Measurements from ENCODE around the gene GALNT10. TPM values are rescaled to one million over a fixed set of nuclear protein-coding genes. Genes with fewer than 3 reads are reported as not detected.

GALNT10 gene
- total RNA-seq, 2 donors from 2014 or later = 30.2 to 43.4 TPM

DNA sequence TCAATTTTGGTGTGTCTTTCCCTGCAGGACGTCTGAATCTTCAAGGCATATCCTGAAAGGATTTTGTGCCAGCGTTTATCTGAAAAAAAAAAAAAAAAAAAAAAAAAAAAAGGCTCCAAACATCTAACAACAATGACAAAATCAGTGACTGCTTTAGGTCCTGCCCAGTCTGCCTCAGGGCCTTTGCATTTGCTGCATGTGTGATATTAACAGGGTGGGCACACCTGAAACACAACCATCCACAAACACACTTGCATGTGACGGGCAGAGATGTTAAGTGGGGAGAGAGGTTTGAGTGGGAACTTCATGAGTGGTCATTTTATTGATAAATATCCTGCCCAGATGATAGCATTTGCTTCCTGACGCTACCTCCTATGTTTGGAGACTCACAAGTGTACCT is 172.9 kb downstream of the GALNT10 start:
- Histone ChIP-seq H3K4me3 (ENCODE audit: low read length) (no peak overlapping the region), H3K27ac (ENCODE audit: low read depth, low read length) (no peak overlapping the region), H3K9me3 (ENCODE audit: control insufficient read depth, low read length) (no peaks in the 10 kb centered on the region), H3K9ac (ENCODE audit: extremely low read depth, low read length, poor library complexity, severe bottlenecking) (no peak overlapping the region), H3K4me1 (ENCODE audit: control insufficient read depth, insufficient read depth, low read length) (peaks cover 26% of the 10 kb centered on the region), H3K27me3 (ENCODE audit: control insufficient read depth, insufficient read depth, low read length, poor library complexity, severe bottlenecking) (no peaks in the 10 kb centered on the region), H3K36me3 (ENCODE audit: control insufficient read depth, insufficient read depth, low read length) (peaks cover 15% of the 10 kb centered on the region)
- Mint-ChIP-seq H3K4me3 (no peak overlapping the region), H3K36me3 (ENCODE audit: low read depth) (no peaks in the 10 kb centered on the region), H3K27me3 (ENCODE audit: insufficient read depth) (no peaks in the 10 kb centered on the region), H3K4me1 (peaks cover 39% of the 10 kb centered on the region), H3K27ac (no peak overlapping the region), H3K9me3 (no peaks in the 10 kb centered on the region)
- DNase-seq = no peak
- 99% methylated on average over 3 of the region's 4 CpGs; no CpG with 5 or more reads in 1 of the 2 experiments for whole genome bisulfite sequencing, 2 experiments (ENCODE audit: insufficient coverage in 1 of 2, insufficient read length in 1 of 2)
- TF ChIP-seq, protein P1, sequence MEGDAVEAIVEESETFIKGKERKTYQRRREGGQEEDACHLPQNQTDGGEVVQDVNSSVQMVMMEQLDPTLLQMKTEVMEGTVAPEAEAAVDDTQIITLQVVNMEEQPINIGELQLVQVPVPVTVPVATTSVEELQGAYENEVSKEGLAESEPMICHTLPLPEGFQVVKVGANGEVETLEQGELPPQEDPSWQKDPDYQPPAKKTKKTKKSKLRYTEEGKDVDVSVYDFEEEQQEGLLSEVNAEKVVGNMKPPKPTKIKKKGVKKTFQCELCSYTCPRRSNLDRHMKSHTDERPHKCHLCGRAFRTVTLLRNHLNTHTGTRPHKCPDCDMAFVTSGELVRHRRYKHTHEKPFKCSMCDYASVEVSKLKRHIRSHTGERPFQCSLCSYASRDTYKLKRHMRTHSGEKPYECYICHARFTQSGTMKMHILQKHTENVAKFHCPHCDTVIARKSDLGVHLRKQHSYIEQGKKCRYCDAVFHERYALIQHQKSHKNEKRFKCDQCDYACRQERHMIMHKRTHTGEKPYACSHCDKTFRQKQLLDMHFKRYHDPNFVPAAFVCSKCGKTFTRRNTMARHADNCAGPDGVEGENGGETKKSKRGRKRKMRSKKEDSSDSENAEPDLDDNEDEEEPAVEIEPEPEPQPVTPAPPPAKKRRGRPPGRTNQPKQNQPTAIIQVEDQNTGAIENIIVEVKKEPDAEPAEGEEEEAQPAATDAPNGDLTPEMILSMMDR (conservative IDR thresholded peaks at IDR 0.05) = no peak

DNA sequence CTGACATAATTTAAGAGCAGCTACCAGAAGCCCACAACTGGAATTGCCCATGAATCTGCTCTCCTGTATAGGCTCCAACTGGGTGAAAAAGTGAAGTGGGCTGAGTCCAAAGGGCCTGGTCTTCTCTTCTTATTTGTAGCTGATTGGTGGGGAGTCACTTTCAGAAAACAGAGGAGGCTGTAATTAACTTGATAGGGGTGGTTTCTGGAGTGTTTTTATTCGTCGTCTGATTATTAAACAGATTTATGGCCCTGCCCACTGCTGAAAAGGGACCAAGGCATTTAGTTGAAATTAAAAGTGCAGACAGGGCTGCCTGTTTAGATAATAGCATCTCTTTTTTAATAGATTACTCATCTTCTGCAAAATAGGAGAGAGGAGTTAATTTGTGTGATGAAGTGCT is 174.2 kb downstream of the GALNT10 start:
- H3K4me1 Mint-ChIP-seq = peaks cover 36% of the 10 kb centered on the region
- Histone ChIP-seq H3K27ac (ENCODE audit: low read depth, low read length) (no peak overlapping the region), H3K9ac (ENCODE audit: extremely low read depth, low read length, poor library complexity, severe bottlenecking) (no peak overlapping the region), H3K36me3 (ENCODE audit: control insufficient read depth, insufficient read depth, low read length) (peaks cover 15% of the 10 kb centered on the region), H3K9me3 (ENCODE audit: control insufficient read depth, low read length) (no peaks in the 10 kb centered on the region), H3K27me3 (ENCODE audit: control insufficient read depth, insufficient read depth, low read length, poor library complexity, severe bottlenecking) (no peaks in the 10 kb centered on the region), H3K4me3 (ENCODE audit: low read length) (no peak overlapping the region), H3K4me1 (ENCODE audit: control insufficient read depth, insufficient read depth, low read length) (peaks cover 24% of the 10 kb centered on the region)
- no peak overlapping the region for H3K27ac Mint-ChIP-seq
- no peaks in the 10 kb centered on the region for H3K9me3 Mint-ChIP-seq
- no peak overlapping the region for H3K4me3 Mint-ChIP-seq
- no peak for DNase-seq
- TF ChIP-seq, protein P1 (conservative IDR thresholded peaks at IDR 0.05) = no peak
- no peaks in the 10 kb centered on the region for H3K27me3 Mint-ChIP-seq (ENCODE audit: insufficient read depth)
- 96 to 100% methylated on average over 2 of the region's 2 CpGs for WGBS, 2 experiments (ENCODE audit: insufficient coverage in 1 of 2, insufficient read length in 1 of 2)
- H3K36me3 Mint-ChIP-seq (ENCODE audit: low read depth) = no peaks in the 10 kb centered on the region

DNA sequence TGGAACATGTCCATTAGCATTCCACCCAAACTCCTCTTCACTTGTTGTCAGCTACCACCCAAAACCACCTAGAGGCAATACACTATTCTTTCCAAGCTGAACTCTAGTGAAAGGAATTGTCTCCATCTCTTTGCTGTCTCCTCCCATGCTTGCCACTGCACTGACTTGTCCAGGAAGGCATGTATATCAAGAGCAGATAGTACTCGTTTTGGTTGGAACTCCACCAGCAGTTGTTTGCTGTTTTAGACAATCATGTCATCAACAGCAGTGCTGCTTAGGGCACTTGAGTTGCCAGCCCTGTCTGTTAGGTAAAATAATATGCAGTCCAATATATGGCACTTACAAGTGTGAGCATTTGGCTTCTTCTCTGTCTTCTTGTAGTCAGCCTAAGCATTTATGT is 175.3 kb downstream of the GALNT10 start:
- Histone ChIP-seq H3K36me3 (ENCODE audit: control insufficient read depth, insufficient read depth, low read length) (peaks cover 15% of the 10 kb centered on the region), H3K27me3 (ENCODE audit: control insufficient read depth, insufficient read depth, low read length, poor library complexity, severe bottlenecking) (no peaks in the 10 kb centered on the region), H3K4me3 (ENCODE audit: low read length) (no peak overlapping the region), H3K4me1 (ENCODE audit: control insufficient read depth, insufficient read depth, low read length) (peaks cover 27% of the 10 kb centered on the region), H3K9me3 (ENCODE audit: control insufficient read depth, low read length) (no peaks in the 10 kb centered on the region), H3K9ac (ENCODE audit: extremely low read depth, low read length, poor library complexity, severe bottlenecking) (no peak overlapping the region), H3K27ac (ENCODE audit: low read depth, low read length) (no peak overlapping the region)
- H3K4me3 Mint-ChIP-seq = no peak overlapping the region
- H3K9me3 Mint-ChIP-seq = no peaks in the 10 kb centered on the region
- H3K27ac Mint-ChIP-seq = no peak overlapping the region
- H3K36me3 Mint-ChIP-seq (ENCODE audit: low read depth) = no peaks in the 10 kb centered on the region
- TF ChIP-seq, protein P1 (conservative IDR thresholded peaks at IDR 0.05) = no peak
- H3K27me3 Mint-ChIP-seq (ENCODE audit: insufficient read depth) = no peaks in the 10 kb centered on the region
- peaks cover 46% of the 10 kb centered on the region for H3K4me1 Mint-ChIP-seq
- 80 to 84% methylated on average over 1 of the region's 1 CpG for WGBS, 2 experiments (ENCODE audit: insufficient coverage in 1 of 2, insufficient read length in 1 of 2)
- DNase-seq = no peak

Data from endodermal cell (in vitro differentiated cells).